ENCODE data around the gene UQCRC2.
"Not testable (repeated sequence)": the region's sequence is repeated elsewhere in the genome, so short reads cannot be mapped to it uniquely, and the experiment has no call there.

UQCRC2 gene

GRCh38 chr16:22013486-22013885 is 60.3 kb downstream of the UQCRC2 start:
- no peak for DNase-seq

GRCh38 chr16:22014271-22014873 is 61.2 kb downstream of the UQCRC2 start:
- no peak for DNase-seq

- no peak for DNase-seq
Observed at GRCh38 chr16:22016927-22017326, 63.8 kb downstream of the UQCRC2 start.

GRCh38 chr16:22018559-22018958 is 65.4 kb downstream of the UQCRC2 start:
- no peak for DNase-seq

GRCh38 chr16:22022151-22022550 is 69.0 kb downstream of the UQCRC2 start:
- DNase-seq = no peak

- DNase-seq = no peak
Observed at GRCh38 chr16:22023505-22023904, 70.3 kb downstream of the UQCRC2 start.

GRCh38 chr16:22024785-22025184 is 71.6 kb downstream of the UQCRC2 start:
- DNase-seq = not testable (repeated sequence)

- DNase-seq = no peak
Observed at GRCh38 chr16:22027633-22028032, 74.5 kb downstream of the UQCRC2 start.

- DNase-seq = no peak
Observed at GRCh38 chr16:22029632-22030031, 76.5 kb downstream of the UQCRC2 start.

- no peak for DNase-seq
Observed at GRCh38 chr16:22030087-22030812, 77.1 kb downstream of the UQCRC2 start.

GRCh38 chr16:22031483-22032083 is 78.4 kb downstream of the UQCRC2 start:
- no peak for DNase-seq

All from CD4-positive, alpha-beta T cell treated with Interleukin-17A for 4 hours (primary cell).